ENCODE measurements around the gene C10orf53.

Gene C10orf53

DNA sequence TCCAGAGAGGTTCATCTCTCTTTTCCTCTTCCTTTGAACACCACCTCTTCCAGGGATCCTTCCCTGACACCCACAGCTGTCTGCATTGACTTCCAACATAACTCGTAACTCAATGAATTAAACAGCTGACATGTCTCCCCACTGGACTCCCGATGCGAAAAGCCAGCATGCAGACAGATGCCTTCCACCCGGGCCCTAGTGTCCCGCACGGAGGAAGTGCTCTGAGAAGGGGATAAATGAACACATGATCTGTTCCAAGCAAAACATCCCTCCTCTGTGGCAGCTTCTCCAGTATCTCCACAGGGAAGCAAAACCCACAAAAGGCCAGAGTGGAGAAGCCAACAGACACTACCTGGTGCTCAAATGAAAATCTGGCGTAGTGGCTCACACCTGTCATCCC, 54.4 kb downstream of the C10orf53 start:
- TF ChIP-seq, protein P1, sequence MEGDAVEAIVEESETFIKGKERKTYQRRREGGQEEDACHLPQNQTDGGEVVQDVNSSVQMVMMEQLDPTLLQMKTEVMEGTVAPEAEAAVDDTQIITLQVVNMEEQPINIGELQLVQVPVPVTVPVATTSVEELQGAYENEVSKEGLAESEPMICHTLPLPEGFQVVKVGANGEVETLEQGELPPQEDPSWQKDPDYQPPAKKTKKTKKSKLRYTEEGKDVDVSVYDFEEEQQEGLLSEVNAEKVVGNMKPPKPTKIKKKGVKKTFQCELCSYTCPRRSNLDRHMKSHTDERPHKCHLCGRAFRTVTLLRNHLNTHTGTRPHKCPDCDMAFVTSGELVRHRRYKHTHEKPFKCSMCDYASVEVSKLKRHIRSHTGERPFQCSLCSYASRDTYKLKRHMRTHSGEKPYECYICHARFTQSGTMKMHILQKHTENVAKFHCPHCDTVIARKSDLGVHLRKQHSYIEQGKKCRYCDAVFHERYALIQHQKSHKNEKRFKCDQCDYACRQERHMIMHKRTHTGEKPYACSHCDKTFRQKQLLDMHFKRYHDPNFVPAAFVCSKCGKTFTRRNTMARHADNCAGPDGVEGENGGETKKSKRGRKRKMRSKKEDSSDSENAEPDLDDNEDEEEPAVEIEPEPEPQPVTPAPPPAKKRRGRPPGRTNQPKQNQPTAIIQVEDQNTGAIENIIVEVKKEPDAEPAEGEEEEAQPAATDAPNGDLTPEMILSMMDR (IDR thresholded peaks at IDR 0.05; ENCODE audit: low read depth, low read length), result no peak

DNA sequence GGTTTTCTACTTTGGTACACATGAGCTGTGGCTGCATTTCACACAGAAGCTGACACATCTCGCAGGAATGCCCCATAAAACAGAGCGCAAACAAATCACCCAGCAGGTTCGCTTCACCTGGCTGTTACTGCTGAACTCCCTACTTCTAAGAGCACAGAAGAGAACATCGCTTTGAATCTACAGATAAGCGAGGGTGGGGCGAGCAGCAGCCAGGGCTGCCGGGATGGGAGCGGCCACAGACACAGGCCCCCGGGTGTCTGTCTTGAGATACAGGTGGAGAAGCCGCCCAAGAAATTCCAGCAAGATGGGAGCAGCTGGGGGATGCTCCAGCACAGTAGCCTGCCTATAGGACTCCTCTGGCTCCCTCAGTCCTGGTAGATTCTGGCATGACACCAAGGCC, 55.2 kb downstream of the C10orf53 start:
- DNase-seq (ENCODE audit: extremely low read depth, low read depth), result no peak
- TF ChIP-seq, protein P1 (IDR thresholded peaks at IDR 0.05; ENCODE audit: low read depth, low read length), result no peak

More for the DNA sequence above, 54.4 kb downstream of the C10orf53 start:
- no peak for DNase-seq (ENCODE audit: extremely low read depth, low read depth)

DNA sequence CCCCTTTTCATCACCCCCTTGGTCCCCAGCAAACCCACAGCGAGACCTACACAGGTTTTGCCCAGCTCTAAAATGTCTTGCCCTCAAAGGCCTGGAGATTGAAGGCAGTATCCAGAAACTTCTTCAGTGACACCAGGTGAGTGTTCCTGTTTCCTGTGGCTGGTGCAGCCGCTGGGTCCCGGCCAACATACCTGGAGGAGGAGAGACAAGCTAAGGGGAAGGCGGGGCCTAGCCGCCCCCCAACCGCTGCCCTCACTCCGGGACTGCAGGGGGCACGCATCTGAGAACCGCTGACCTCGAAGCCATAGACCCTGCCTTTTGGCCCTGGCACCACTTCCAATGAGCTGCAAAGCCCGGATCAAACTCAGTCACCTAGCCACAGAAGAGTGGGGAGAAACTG, 55.7 kb downstream of the C10orf53 start:
- TF ChIP-seq, protein P1 (IDR thresholded peaks at IDR 0.05; ENCODE audit: low read depth, low read length), result no peak
- DNase-seq (ENCODE audit: extremely low read depth, low read depth), result no peak

DNA sequence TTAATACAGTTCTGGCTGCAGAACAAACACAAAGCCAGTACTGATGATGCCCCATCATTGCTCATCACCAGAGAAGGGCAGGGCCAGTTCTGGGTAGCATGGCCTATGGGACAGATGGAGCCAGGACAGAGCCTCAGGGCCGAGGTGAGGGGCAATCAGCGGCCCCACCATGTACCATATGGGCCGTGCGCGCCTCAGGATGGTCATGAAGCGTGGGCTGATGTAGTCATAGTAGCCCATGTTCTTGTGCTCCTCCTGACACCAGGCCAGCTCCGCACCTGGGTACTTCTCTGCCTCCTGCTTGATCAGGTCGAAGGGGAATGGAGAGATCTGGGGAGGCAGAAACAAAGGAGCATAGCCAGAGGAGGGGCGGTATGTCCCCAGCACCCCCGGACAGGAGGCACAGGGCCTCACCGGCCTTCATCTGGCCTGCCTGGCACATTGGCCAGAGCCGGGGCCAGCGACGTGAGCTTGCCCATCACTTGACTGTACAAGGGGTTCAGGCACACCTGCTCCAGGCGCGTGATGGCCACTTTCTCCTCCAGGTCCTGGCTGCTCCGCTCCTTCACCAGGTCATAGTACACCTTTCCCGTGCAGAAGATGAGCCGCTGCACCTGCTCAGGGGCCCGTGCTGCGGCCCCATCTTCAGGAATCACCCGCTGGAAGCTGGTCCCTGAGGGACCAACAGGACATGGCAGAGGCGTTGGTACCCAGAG, 56.6 kb downstream of the C10orf53 start:
- TF ChIP-seq, protein P1 (IDR thresholded peaks at IDR 0.05; ENCODE audit: low read depth, low read length), result no peak
- no peak for DNase-seq (ENCODE audit: extremely low read depth, low read depth)

DNA sequence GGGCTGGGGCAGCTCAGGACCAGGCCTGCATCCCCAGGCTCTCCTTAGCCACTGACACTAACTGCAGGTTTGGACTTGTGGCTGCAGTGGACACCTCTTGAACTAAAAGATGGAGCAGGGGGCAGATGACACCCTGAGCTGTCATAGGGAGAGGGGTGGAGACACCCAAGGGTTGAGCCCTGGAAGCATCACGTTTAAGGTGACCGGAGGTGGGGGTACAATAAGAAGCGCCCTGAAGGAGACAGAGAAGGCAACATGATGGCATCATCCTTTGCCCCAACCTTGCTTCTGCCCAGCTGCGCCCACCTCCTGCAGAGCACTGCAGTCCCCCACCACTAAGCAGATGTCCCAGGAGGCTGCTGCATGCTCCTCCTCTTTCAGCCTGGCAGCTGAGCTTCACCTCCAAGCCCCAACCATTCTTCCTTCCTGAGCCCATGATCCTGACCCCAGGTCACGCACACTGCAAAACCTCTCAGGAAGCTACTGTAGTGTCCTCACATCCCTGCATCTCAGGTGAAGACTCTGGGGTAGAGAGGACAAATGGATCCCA, 57.2 kb downstream of the C10orf53 start:
- no peak for DNase-seq (ENCODE audit: extremely low read depth, low read depth)
- TF ChIP-seq, protein P1 (IDR thresholded peaks at IDR 0.05; ENCODE audit: low read depth, low read length), result no peak

DNA sequence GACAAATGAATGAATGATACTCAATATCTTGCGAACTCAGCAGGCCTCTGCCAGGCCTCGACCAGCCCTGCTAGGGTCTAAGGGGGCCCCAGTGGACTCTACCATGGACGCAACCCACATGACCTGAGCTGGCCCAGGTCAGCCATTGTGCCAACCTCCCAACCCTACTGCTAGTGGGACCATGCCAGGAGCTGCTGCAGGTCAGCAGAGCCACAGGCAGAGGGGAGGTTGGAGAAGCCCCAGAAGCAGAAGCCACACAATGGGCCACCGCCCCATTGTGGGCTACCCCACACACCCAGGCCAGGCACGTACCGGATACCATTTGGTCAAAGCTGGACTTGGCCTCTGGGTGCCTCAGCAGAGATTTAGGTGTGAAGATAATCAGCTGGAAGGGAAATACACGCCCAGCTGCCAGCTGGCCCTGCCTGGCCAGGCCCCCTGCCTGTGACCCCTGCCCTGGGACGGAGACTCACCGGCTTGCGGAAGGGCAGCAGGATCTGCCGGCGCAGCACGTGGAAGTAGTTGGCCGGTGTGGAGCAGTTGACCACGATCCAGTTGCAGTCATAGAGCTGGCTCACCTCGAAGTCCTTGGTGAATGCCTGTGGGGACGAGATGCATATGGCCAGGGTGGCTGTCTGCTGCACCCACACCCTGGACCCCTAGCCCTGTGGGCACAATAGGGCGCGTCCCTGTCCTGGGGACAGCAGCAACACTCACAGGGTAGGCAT, 58.2 kb downstream of the C10orf53 start:
- TF ChIP-seq, protein P1 (IDR thresholded peaks at IDR 0.05; ENCODE audit: low read depth, low read length), result no peak
- no peak for DNase-seq (ENCODE audit: extremely low read depth, low read depth)

Measured in AG09319 (cell line).